NCI-H748 (cell line): ENCODE data around the gene SLC27A4.
"Not testable (repeated sequence)": the region's sequence is repeated elsewhere in the genome, so short reads cannot be mapped to it uniquely, and the experiment has no call there.

Experiments used
- DNase-seq: peaks from one replicate; lab custom pipeline; 2025; ENCODE audit not compliant: unreplicated experiment; lab: John Stamatoyannopoulos, UW

The SLC27A4 gene

DNA sequence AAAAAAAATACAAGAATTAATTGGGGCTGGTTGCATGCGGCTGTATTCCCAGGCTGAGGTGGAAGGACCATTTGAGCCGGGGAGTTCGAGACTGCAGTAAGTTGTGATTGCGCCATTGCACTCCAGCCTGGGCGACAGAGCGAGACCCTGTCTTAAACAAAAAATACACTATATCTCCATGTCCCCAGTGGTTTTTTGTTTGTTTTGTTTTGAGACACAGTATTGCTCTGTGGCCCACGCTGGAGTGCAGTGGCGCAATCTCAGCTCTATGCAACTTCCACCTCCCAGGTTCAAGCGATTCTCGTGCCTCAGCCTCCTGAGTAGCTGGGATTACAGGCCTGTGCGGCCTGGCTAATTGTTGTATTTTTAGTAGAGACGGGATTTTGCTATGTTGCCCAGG is 16.5 kb upstream of the SLC27A4 start:
- DNase-seq: no peak

DNA sequence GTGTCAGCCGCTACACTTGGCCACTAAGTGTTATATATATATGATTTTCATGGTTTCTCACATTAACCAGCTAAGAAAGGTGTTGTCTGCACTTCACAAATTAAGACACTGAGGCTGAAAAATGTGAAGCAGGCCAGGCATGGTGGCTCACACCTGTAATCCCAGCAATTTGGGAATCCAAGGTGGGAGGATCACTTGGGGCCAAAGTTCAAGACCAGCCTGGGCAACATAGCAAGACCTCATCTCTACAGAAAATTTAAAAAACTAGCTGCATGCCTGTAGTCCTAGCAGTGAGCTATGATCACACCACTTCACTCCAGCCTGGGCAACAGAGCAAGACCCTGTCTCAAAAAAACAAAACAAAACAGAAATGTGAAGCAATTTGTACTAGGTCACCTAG is 15.9 kb upstream of the SLC27A4 start:
- no peak for DNase-seq

DNA sequence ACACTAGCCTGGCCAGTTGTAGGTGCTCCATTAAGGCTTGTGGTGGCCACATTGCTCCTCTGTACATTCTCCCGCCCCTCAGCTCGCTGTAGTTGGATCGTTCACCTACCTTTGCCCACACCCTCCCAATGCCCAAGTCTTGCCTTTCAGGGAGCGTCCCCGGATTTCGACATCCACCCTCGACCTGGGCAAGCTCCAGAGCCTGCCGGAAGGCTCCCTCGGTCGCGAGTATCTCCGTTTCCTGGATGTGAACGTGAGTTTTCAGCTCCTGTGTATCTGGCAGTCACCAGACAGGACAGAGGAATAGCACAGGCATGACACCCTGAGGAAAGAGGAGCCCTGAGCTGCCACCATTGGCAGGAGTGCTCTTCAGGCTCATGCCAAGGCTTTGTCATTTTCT is 14.7 kb upstream of the SLC27A4 start:
- DNase-seq: no peak

DNA sequence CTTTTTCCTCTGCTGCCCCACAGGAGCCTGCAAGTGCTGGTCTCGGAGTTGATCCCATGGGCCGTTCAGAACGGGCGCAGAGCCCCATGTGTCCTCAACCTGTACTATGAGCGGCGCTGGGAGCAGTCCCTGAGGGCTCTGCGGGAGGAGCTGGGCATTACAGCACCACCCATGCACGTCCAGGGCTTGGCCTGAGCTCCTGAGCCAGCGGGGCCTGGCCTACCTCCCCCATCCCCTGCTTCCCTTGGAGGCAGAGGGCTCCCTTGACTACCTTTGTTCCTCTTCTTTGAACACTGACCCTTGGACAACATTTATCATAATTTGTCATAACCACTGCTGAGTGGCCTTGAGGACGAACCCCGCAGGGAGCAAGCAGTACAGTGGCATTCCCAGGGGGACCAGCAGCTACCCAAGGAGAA is 6.9 kb upstream of the SLC27A4 start:
- no peak for DNase-seq

DNA sequence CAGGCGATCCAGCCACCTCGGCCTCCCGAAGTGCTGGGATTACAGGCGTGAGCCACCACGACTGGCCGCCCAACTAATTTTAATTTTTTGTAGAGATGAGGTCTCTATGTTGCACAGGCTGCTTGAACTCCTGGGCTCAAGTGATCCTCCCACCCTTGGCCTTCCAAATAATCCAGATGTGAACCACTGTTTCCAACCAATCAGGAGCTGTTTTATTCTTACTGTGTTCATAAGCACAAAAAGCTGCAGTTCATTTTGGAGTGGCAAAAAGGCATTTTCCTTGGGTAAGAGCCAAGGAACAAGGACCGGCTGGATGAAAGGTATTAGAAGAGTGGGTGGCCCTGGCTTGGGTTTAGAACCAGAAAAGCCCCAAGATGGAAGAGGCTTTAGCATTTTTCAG is 5.2 kb upstream of the SLC27A4 start:
- no peak for DNase-seq

DNA sequence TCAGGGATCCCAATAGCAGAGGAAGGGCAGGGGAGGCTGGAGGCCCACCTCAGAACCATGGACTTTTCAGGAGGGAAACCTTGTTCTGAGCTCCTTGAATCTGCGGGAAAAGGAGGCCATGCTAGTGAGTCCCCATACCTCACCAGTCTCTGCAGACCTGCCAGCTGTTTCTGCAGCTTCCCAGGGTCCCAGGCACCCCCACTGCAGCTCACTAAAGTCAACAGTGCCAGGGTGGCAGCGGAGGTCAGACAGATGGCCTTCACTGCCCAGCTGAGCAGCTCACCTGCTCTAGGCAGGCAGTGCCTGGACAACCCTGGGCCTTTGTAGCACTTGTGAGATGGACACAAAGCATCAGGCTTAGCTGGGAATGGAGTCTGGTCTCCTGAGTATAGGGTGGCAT is 4.4 kb upstream of the SLC27A4 start:
- no peak for DNase-seq

DNA sequence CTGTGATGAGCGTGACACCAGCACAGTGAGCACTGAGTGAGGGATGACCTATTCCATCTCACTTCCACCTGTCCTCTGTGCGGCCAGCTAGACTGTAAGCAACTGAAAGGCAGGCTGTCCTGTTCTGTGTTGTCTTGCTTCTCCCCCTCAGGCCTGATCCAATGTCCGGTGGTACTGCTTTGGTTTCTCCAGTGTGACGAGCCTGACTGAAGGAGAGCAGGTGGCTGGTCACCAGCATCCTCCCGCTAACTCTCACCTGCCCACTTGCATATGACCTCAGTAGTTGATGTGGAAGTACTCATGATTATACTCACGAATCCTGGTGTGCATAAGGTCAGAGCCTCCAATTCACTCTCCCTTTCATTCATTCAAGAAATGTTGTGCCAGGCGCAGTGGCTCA is 2.4 kb upstream of the SLC27A4 start:
- no peak for DNase-seq

DNA sequence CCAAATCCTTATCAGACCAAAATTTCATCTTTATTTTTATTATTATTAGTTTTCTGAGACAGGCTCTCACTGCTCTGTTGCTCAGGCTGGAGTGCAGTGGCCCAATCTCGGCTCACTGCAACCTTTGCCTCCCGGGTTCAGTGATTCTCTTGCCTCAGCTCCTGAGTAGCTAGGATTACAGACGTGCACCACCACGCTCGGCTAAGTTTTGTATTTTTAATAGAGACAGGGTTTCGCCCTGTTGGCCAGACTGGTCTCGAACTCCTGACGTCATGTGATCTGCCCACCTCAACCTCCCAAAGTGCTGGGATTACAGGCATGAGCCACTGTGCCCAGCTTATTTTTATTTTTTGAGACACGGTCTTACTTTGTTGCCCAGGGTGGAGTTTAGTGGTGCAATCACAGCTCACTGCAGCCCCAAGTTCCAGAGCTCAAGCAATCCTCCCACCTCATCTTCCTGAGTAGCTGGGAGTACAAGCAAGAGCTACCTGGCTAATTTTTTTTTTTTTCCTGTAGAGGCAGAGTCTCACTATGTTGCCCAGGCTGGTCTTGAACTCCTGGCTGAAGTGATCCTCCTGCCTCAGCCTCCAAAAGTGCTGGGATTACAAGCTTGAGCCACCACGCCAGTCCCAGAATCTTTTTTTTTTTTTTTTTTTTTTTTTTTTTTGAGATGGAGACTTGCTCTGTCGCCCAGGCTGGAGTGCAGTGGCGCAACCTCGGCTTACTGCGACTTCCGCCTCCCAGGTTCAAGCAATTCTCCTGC is 1.3 kb upstream of the SLC27A4 start:
- DNase-seq: not testable (repeated sequence)

DNA sequence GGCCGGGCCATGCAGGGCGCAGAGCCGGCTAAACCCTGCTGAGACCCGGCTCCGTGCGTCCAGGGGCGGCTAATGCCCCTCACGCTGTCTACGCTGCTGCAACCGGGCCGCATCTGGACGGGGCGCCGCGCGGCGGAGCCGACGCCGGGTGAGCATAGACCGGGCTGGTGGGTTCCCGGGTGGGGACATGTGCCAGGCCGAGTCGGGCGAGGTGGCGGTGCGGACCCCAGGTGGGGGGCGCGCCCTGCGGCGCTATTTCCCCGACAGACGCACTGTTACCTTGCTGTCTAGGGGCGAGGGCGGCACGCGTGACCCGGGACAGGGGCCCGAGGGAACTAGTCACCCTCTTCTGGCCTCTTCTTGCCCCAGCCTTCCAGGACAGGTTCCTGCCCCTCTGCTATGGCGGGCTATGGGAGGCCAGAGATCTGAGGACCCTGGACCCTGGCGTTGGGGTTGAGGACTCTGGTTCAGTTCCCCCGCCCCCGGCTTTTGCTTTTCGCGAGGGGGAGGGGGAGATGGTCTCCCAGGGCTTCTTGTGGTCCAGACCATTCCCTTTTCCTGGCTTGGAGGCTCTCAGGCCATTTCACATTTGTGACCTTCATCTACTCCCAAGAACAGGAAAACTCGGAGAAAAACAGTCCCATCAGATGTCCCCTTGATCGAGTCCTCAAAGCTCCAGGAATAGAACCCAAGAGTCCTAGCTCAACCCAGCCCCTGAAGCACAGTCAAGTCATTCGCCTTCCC is 536 bp downstream of the SLC27A4 start:
- no peak for DNase-seq

DNA sequence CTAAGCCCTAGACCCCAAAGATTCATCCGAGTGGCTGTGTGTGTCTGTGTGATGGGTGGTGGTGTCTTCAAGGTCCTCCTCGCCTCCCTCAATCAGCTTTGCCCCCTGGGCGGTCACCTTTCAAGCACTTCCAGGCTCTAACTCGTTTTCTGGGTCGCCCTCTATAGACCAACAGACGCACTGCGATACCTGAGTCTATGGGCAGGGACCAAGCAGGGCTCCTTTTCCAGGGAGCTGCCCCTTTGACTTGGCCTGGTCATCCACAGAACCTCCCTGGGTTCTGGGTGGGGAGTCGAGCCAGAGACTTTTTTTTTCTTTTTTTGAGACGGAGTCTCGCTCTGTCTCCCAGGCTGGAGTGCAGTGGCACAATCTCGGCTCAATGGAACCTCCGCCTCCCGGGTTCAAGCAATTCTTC is 1.1 kb downstream of the SLC27A4 start:
- DNase-seq: peak; percentile 79

DNA sequence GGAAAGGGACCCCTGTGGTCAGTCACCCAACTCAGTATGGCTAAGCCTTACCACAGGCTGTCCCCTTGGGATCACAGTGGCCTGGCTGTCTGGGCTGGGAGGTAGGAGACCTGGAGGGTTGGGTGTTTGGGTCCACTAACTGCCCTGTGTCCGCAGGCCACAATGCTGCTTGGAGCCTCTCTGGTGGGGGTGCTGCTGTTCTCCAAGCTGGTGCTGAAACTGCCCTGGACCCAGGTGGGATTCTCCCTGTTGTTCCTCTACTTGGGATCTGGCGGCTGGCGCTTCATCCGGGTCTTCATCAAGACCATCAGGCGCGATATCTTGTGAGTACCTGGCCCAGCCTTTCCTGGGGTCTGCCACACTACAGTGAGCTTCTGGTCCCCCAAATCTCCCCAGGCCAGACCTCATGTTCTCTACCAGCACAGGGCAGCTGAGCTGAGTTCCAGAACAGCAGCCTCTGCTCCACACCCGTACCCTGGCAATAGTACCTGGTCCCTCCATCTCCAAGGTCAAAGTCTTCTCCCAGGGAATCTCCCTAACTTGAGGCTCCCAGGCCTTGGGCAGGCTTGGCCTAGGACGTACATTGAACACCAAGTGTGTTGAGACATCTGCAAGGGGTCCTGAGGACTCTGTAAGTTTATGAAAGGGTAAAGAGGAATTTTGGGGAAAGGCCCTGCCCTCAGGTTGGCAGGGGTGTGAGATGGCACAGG is 2.8 kb downstream of the SLC27A4 start:
- DNase-seq: no peak

DNA sequence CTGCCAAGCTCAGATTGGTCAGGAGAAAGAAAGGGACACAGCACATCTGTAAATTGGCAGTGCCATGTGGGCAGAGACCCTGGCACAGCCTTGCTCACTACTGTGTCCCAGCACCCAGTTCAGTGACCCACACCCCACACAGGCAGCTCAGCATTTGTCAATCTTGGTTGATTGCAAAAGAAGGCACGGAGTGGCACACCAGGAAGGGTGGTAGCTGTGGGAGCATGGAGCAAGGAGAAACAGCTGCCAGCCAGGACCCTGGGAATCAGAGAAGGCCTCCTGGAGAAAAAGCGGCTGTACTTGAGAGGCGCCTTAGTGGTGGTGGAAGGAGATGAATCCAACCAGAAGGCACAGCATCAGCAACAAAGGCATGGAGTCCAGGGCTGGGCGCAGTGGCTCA is 3.5 kb downstream of the SLC27A4 start:
- no peak for DNase-seq

DNA sequence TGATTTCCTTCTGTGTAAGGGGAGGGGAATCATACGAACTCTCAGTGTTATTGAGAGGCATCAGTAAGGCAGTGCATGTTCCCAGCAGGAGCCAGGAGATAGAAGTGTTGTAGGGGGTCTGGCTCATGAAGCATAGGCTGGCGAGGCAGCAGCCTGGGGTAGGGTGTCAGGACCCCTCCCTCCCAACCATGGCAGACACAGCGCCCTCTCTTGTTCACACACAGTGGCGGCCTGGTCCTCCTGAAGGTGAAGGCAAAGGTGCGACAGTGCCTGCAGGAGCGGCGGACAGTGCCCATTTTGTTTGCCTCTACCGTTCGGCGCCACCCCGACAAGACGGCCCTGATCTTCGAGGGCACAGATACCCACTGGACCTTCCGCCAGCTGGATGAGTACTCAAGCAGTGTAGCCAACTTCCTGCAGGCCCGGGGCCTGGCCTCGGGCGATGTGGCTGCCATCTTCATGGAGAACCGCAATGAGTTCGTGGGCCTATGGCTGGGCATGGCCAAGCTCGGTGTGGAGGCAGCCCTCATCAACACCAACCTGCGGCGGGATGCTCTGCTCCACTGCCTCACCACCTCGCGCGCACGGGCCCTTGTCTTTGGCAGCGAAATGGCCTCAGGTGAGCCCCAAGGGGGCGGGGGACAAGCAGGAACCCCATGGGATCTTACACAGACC is 4.7 kb downstream of the SLC27A4 start:
- DNase-seq: no peak

DNA sequence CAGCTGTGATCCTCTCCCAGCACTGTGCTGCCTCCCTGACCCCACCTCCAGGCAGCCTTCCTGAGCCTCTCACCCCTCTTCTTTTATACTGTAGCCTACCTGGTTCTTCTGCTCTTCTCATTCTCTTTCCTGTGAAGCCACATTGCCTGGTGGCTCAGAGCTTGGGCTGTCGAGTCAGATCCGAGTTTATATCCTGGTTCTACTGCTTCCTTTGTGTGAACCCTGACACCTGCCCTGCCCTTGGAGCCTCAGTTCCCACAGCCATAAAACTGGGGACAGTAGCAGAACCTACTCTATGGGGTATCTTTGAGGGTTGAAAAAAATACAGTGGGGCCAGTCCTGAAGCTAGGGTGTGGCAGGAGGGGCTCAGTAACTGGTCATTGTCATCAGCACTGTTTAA is 8.8 kb downstream of the SLC27A4 start:
- DNase-seq: no peak

DNA sequence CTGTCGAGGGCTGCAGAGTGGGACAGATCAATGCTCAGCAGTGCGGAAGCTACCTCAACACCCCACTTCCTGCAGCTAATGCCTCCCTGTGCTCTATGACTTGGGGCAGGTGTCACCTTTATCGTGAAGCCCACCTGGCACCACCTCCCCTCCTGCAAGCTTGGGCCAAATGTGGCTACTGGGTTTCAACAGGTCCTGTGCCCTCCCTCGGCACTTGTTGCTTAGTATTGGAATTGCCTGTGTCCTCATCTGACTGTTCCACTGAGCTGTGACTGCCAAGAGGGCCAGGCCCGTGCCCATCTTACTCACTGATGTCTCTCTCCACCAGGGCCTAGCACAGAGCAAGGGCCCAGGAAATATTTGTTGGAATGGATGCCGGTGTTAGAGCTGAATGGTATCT is 9.4 kb downstream of the SLC27A4 start:
- no peak for DNase-seq

DNA sequence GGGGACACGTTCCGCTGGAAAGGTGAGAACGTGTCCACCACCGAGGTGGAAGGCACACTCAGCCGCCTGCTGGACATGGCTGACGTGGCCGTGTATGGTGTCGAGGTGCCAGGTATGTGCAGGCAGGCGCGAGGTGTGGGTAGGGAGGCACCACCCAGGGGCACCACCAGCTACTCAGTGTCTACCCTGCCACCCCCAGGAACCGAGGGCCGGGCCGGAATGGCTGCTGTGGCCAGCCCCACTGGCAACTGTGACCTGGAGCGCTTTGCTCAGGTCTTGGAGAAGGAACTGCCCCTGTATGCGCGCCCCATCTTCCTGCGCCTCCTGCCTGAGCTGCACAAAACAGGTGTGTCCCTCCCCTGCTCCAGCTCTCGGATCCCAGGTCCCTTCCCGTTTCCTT is 15.1 kb downstream of the SLC27A4 start:
- no peak for DNase-seq

DNA sequence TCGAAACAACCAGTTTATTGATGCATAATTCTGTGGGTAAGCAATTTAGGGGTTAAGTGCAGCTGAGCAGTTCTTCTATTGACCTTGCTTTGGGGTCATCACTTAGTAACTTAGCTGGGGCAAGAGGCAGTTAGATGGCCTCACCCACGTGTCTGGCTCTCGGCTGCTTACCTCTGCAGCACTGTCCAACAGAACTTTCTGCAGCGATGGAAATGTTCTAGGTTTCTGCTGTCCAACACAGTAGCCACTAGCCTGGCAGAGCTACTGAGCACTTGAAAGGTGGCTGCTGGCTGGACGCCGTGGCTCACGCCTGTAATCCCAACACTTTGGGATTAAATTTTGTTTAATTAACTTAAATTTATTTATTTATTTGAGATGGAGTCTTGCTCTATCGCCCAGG is 17.8 kb downstream of the SLC27A4 start:
- no peak for DNase-seq

DNA sequence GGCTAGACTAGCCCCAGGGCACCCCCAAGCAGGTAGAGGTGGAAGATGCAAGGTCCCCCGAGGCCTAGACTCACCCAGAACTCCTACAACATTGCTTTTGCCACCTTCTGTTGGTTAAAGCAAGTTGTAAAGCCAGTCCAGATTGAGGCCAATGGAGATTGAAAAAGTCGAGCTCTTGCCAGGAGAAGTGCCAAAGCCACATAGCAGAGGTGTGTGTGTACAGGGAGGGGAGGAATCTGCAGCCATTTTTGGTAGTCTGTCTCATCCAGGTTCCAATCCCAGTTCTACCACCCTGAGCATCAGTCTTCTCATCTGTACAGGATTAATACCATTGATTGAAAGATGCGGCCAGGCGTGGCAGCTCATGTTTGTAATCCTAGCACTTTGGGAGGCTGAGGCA is 18.5 kb downstream of the SLC27A4 start:
- DNase-seq: no peak

DNA sequence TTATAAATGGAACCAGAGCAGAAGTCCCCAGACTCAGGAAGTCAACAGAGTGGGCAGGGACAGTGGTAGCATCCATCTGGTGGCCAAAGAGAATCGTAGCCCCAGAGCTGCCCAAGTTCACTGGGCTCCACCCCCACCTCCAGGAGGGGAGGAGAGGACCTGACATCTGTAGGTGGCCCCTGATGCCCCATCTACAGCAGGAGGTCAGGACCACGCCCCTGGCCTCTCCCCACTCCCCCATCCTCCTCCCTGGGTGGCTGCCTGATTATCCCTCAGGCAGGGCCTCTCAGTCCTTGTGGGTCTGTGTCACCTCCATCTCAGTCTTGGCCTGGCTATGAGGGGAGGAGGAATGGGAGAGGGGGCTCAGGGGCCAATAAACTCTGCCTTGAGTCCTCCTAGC is 20.5 kb downstream of the SLC27A4 start:
- no peak for DNase-seq

DNA sequence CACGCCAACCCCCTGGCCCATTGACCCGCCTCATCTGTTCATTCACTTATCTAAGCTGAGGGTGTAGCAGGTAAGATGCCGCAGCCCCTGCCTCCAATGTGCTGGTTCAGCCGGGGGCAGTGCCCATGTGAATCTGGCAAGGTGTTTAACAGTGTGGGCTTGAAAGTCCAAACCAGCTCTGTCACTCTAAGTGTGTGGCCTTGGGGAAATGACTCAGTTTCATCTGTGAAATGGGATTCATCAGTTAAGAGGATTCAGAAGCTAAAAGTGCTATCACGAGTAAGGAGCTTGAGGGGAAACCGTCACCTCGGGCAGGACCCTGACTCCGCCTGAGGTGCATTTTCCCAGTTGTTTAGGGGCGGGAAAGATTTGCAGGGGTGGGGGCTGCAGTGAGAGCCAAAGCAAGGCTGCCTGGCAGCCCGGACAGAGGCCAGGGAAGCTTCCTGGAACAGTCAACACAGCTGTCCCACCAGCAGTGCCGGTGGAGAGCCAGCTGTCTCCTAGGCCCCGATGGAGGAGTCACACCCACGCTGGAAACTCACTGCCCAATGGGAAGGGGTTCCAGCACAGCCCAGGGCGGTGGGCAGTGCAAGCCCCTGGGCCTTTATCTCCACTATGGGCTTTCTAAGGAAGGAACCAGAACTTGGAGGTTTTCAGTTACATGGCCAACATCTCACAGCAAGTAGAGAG is 21.1 kb downstream of the SLC27A4 start:
- DNase-seq: no peak
